PC-3 (cell line): Measurements from ENCODE around the gene NKD1.

Experiments
- EZH2 ChIP-seq: fragments of 300-600 bp; sonication (generic); IDR thresholded peaks from one replicate; pipeline ENCODE4 v1.6.1; 2017; ENCODE audit warnings: antibody characterized with exemption, mild to moderate bottlenecking, low read length; ENCODE audit not compliant: unreplicated experiment
- EZH2phosphoT487 ChIP-seq: fragments of 300-600 bp; sonication (generic); IDR thresholded peaks from 2 replicates; pipeline ENCODE4 v1.6.1; 2018; ENCODE audit warnings: mild to moderate bottlenecking, antibody characterized with exemption, low read length, borderline replicate concordance
- TF ChIP-seq, protein P1 (sequence below): fragments of 300-600 bp; sonication (generic); conservative IDR thresholded peaks from 2 replicates; pipeline ENCODE4 v1.5.1; 2017; ENCODE audit warnings: antibody characterized with exemption, low read depth, mild to moderate bottlenecking, low read length

DNA sequence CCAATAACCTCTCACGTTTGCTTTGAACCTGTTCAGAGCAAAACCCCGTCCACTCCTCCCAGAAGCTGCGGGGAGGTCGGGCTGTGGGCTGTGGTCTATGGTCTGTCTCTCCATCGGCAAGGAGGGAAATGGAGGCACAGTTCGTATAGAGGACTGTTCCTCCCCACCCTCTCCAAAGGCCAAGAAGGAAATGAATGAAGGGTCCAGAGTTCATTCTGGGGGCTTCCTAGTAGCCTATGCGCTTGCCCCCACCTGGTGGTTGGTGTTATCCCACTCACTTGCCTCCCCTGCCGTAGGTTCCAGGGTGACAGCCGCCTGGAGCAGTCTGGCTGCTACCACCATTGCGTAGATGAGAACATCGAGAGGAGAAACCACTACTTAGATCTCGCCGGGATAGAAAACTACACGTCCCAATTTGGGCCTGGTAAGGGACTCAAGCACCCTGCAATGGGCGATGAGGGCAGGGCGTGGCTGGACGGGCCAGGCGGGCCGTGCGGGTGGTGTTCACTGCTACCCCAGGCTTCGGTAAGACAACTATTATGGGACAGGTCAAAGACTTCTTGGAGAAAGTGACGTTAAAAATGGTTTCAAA is 83.9 kb downstream of the NKD1 start:
- TF ChIP-seq, protein P1, sequence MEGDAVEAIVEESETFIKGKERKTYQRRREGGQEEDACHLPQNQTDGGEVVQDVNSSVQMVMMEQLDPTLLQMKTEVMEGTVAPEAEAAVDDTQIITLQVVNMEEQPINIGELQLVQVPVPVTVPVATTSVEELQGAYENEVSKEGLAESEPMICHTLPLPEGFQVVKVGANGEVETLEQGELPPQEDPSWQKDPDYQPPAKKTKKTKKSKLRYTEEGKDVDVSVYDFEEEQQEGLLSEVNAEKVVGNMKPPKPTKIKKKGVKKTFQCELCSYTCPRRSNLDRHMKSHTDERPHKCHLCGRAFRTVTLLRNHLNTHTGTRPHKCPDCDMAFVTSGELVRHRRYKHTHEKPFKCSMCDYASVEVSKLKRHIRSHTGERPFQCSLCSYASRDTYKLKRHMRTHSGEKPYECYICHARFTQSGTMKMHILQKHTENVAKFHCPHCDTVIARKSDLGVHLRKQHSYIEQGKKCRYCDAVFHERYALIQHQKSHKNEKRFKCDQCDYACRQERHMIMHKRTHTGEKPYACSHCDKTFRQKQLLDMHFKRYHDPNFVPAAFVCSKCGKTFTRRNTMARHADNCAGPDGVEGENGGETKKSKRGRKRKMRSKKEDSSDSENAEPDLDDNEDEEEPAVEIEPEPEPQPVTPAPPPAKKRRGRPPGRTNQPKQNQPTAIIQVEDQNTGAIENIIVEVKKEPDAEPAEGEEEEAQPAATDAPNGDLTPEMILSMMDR, result no peak
- TF ChIP-seq EZH2 (no peak), EZH2phosphoT487 (no peak)
